HG02970 (cell line): ENCODE data around the gene UBAC1.

ENCODE experiments used
- ATAC-seq: cut with Tn5 transposase; IDR thresholded peaks from one replicate; pipeline ENCODE4 v1.9.1; 2021; ENCODE audit warnings: mild to moderate bottlenecking, moderate library complexity, moderate number of reproducible peaks; ENCODE audit not compliant: unreplicated experiment, low FRiP score

UBAC1 gene

GRCh38 chr9:135961277-135961715 is at the start of gene UBAC1:
Gene UBAC1 (minus strand): TSS chr9:135961373. CDS start chr9:135961162, 211 bp downstream.
- peak; percentile 94 for ATAC-seq

DNA sequence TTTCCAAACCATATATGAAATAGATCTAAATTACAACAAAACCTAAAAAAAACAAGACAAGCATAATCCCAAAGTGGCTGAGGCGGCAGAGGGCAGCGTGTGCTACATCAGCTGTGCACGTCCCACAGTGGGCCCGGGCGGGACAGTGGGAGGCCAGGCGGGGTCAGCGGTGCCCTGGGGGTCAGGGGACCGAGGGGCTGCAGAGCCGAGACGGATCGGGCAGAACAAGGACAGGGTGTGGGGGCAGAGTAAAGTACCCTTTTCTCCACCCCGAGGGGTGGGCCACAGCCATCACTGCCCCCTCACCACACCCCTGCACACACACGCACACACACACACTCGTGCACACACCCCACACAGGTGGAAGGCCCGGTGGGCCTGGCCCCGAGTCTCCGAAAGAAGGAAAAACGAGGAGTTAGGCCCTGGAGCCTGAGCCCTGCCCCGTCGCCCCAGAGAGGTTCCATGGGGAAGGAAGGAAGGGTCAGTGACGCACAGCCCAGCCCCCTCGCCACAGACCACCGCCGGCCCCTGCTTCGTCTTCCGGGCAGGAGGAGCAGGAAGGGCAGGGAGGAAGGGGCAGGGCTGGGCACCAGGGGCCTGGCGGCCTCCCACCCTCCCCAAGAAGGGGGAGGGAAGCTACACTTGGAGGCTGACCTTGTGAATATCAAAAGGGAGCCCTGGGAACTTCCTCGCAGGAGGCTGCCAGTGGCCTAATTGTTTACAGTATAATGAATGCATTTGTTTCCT is 49.6 kb upstream of the UBAC1 start:
- ATAC-seq, result no peak

DNA sequence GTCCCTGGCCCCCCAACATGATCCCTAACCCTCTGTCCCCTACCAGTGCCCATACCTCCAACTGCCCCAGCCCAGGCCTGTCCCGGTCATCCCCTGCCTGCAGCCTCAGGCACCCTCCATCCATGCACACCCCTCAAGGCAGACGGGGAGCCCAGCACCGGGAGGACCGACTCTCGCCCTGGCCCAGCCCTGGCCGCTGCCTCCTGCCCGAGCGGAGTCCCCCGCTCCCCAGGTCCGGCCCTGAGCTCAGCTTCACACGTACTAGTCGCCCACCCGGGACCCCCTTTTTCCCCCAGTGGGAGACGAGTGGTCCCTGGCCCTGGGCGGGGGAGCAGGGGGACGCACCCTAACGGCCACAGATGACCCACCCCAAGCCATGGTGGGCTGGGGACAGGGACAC is 49.0 kb upstream of the UBAC1 start:
- no peak for ATAC-seq

- ATAC-seq, result no peak
These were observed 48.3 kb upstream of the UBAC1 start for GRCh38 chr9:136009516-136009915.

DNA sequence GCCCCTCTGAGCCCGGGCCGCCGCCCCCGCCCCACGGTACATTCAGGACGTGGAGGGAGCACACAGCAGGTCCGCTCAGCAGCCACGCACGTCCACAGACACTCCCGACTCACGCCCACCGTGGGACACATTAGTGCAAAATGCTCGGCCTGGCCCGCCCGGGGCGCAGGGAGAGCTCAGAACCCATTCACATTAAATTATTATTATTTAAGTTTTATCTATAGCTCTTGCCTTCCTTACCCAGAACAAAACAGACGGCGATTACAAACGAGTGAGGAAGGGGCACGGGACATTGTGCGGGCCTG is 47.5 kb upstream of the UBAC1 start:
- no peak for ATAC-seq

DNA sequence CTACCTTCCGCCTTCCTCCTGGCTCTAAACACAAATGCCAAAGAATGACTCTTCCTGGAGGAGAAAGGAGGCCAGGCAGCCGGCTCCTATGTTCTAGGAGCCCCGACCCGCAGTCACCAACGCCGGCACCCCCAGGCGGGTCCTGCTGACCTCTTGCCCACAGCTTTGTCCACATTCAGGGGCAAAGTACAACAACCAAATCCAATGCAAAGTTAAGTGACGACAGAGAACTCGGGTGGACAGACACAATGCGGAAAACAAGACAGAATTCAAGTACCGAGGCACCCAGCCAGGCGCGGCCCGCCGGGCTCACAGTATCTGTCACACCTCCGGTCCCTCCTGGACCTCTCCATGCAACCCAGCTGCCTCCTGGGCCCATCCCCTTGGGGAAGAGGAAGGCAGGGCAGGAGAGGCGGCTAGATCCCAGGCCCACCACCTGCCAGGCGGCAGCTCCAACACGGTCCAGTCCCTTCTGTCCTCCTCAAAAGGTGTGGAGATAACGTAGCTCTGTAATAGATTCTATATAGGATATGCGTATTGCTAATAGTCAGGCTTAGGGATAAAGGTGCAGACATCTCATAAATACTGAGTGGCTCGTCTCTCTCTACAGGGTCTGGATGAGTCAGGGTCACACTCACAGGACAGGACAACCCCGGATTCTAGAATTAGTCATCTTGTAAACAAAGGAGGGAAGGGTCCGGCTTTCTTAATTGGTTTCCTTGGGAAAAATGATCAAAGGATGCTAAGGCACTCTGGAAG is 46.9 kb upstream of the UBAC1 start:
- ATAC-seq, result no peak

GRCh38 chr9:136007276-136007933 is 46.2 kb upstream of the UBAC1 start:
- no peak for ATAC-seq

GRCh38 chr9:136006169-136006568 is 45.0 kb upstream of the UBAC1 start:
- no peak for ATAC-seq

DNA sequence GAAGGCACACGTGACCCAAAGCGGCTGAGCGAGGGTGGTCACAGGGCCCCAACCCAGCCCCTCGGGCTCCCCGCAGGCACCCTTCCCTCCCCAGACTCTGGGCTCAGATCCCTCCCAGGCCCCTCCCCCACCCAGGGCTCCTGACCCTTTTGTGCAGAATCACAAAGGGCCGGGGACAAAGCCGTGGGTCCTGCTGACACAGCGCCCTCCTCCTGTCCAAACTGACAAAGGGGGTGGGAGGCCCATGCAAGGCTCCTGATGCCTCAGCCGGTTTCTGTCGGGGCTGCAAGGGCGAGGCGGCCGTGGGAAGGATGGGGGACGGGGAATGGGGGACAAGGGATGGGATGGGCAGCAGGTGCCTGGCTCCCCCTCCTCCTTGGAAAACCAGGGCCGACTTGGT is 43.5 kb upstream of the UBAC1 start:
- no peak for ATAC-seq

DNA sequence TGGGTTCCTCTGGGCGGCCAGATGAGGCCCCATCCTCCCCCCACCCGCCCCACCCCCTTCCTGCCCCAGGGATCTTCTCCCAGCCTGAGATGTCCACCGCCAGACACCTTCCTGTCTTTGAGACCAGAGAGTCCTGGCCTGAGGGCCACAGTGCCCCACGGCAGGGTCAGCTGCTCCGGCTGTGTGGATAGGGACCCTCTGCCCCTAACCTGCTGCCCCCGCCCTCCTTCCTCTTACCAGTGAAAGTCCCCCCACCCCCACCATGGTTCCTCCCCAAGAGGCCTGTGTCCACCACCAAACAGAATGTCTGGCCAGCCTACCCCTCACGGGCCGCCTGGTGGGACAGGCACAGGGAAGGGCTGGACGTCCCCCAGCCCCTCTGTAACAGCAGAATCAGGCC is 43.0 kb upstream of the UBAC1 start:
- no peak for ATAC-seq

- no peak for ATAC-seq
These were observed 42.4 kb upstream of the UBAC1 start for GRCh38 chr9:136003411-136004218.

GRCh38 chr9:136002881-136003280 is 41.7 kb upstream of the UBAC1 start:
- no peak for ATAC-seq

DNA sequence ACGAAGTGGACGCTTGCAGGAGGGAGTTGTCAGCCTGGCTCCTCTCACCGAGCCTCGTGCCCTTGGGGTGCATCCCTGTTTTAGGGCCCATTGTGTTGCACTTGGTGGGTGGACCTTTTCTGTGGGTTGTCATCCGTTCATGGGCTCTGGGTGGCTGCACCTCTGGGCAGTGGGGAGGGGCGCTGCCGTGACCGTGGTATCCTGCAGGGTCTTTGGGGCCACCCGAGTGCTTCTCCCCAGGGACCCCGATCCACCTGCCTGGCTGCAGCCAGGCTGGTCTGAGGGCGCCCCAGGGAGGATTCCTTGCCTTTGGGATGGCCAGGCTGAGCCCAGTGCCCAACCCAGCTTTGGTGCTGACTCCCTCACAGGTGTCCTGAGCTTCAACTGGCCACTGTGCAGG is 41.0 kb upstream of the UBAC1 start:
- ATAC-seq, result no peak

DNA sequence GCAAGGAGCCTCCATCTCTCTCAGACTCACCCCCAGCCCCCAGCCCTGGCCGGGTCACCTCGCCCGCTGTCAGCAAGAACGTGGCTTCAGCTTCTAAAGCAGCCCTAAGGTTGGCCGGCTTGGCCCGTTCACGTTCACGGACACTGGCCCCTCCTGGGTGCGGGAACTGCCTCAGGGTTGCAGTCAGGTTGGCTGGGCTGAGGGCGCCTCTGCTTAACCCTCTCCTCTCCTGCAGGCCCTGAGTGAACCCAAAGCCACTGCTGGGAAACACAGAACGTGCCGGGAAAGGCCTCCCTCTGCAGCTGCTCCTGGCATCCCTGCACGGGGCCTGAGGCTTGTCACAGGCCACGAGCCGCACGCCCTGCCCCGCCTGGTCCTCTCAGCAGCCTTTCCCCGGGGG is 40.1 kb upstream of the UBAC1 start:
- no peak for ATAC-seq

GRCh38 chr9:135998410-135999071 is 37.4 kb upstream of the UBAC1 start:
- no peak for ATAC-seq

DNA sequence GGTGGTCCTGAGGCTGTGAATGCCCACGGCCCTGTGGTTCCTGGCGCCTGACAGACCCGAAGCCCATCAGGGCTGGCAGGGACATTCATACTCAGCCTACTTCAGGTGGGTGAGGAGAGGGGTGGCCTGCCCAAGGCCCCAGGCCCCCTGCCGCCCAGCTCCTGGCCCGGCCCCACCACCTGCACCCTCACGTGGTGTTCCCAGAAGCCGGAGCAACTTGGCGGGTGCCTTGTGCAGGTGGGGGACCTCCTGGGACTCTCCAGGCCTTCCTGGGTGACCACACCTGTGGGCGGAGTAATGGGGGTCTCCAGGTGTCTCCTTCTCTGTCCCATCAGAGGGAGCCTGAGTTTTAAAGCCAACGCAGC is 36.8 kb upstream of the UBAC1 start:
- no peak for ATAC-seq

DNA sequence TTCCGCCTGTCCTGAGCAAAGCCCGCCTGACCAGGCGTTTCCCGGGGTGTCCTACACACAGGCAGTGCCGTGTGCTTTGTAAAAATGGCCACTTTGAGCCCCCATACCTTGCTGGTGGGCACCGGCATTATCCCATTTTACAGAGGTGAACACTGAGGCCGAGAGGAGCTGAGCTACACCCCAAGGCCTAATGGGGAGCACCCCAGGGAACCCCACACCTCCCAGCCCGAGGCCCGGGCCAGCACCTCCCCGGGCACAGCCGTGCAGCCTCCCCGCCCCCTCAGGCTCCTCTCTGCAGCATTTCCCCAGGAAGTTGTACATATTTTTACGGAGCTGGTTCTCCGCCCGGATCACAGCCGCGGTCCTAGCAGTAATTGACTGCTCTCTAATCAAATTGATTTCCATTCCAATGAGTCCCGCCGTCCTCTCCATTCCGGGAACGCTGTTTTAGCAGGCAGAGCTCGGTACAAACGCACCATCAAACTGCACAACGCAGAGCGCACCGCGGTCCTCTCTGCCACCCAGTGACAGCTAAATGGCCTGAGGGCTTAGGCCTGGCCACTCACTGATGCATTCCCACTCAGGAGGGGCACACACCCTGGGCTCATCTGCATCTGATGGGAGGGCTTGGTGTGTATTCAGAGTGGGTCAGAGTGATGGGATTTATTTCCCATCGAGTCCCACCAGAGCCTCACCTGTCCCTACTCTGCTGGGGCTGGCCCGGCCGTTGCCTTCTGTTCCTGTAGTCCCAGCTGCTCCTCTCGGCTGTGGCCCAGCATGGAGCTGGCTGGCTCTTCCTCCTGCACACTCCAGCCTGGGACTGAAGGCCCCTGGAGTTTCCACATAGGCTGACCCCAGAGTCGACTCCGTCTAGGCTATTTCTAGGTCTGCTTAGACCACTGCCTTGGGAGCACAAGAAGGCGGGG is 36.2 kb upstream of the UBAC1 start:
- ATAC-seq, result no peak

DNA sequence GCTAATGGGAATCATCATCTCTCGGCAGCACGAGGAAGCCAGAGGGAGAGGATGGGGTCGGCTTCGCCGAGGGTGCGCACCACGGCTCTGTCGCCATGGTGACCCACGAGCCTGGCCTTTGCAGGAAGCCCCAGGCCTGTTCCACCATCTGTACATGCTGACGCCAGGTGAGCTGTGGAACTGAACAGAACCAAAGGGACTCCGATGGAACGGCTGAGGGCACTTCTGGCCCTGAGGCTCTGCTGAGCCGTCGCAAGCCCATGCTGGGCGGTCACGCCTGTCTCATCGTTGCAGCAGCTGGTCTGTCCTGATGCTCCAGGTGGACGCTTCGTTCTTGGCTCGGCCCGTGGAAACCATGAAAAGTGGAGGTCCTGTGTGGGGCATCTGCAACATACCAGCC is 34.6 kb upstream of the UBAC1 start:
- ATAC-seq, result no peak

DNA sequence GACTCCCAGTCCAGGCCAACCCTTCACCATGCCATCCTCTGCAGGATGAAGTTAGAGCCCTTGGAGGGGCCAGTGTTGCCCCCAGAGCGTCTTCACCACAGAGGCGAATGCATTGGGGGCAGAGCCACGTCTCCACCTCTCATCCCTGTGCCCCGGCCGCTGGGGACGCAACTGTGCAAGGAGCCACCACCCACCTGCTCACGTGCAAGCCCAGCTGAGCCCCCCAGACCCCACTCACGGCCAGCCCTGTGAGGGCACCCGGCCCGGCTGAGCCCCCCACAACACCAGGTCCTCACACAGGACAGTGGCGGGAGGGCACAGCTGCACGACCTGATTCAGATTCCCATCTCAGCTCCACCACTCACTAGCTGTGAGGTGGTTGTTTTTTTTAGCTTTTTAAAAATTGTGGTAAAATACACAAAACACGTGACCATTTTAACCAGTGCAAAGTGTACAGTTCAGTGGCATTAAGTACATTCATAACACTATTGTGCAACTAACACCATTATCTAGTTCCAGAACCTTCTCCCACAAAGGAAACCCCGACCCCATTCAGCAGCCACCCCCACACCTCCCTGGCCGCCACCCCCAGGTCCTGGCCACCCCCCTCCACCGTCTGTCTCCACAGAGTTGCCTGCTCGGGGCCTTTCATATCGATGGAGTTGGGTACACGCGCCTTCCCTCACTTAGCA is 33.5 kb upstream of the UBAC1 start:
- no peak for ATAC-seq
